RWPE2 (cell line): ENCODE measurements around the gene EPPIN.

Experiments used
- ATAC-seq: fragments of 200-7000 bp; cut with Tn5 transposase; 3 replicates; pipeline ENCODE4 v1.9.1; 2021; ENCODE audit warnings: low read depth
- DNase-seq: peaks from one replicate; pipeline ENCODE4 v3.0.0-alpha.2; 2020; ENCODE audit warnings: low spot score
- H3K27ac ChIP-seq: fragments of 450-650 bp; 2 replicates; pipeline ENCODE4 v1.5.1; 2017; ENCODE audit warnings: mild to moderate bottlenecking; ENCODE audit not compliant: poor library complexity, severe bottlenecking
- H3K27me3 ChIP-seq: fragments of 250-450 bp; sonication (Bioruptor Pico); 2 replicates; pipeline ENCODE4 v1.5.1; 2021; ENCODE audit warnings: mild to moderate bottlenecking, moderate library complexity; ENCODE audit not compliant: insufficient read depth, poor library complexity, severe bottlenecking
- H3K36me3 ChIP-seq: fragments of 250-450 bp; sonication (Bioruptor Pico); 2 replicates; pipeline ENCODE4 v1.5.1; 2020; ENCODE audit warnings: low read depth, mild to moderate bottlenecking, moderate library complexity
- H3K4me1 ChIP-seq: fragments of 250-450 bp; sonication (Bioruptor Pico); 2 replicates; pipeline ENCODE4 v1.5.1; 2021; ENCODE audit warnings: mild to moderate bottlenecking, moderate library complexity; ENCODE audit not compliant: insufficient read depth, poor library complexity, severe bottlenecking
- H3K4me3 ChIP-seq: fragments of 250-450 bp; sonication (Bioruptor Pico); 2 replicates; pipeline ENCODE4 v1.5.1; 2021; ENCODE audit warnings: mild to moderate bottlenecking, moderate library complexity; ENCODE audit not compliant: severe bottlenecking
- H3K9me3 ChIP-seq: fragments of 250-450 bp; sonication (Bioruptor Pico); 2 replicates; pipeline ENCODE4 v1.5.1; 2021; ENCODE audit warnings: mild to moderate bottlenecking, moderate library complexity; ENCODE audit not compliant: severe bottlenecking
- CTCF ChIP-seq: fragments of 450-650 bp; IDR thresholded peaks from one replicate; pipeline ENCODE4 v1.5.1; 2017; ENCODE audit warnings: mild to moderate bottlenecking, moderate library complexity; ENCODE audit not compliant: poor library complexity, severe bottlenecking

The EPPIN gene

DNA sequence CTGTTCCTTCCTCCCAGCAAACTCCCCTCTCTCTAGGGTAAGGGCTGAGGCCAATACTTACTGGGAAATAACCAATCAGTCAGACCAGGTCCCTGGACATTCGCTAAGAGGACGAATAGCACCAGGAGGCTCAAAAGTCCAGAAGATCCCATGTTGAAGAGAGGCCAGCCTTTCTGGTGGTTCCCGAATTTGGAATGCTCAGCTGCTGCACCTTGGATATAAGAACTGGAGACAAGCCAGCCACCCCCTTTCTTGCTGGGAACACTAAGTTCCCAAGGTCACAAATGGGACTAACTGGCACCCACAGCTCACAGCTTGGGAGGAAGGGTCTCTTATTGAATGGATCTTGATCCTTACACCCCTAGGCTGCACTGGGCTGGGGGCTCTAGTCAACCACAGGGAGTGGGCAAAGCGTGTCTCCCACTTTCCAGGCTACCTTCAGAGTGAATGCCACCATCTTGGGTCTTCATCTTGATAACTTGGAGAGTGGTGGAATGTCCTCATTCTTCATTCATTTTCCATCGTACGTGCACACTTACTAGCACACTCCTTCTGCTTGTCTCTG is at the start of gene EPPIN:
TSS of gene EPPIN (minus strand) at position 196 of the 565 bp plus-strand sequence. CDS start at position 152, 44 bp downstream.
- no peaks in the 10 kb centered on the region for H3K36me3 ChIP-seq
- no peaks in the 10 kb centered on the region for H3K9me3 ChIP-seq
- peaks cover 41% of the 10 kb centered on the region for H3K27me3 ChIP-seq
- H3K27ac ChIP-seq: no peak within 1 kb of the TSS
- no peak within 1 kb of the TSS for H3K4me3 ChIP-seq
- no peak for ATAC-seq
- no peaks in the 10 kb centered on the region for H3K4me1 ChIP-seq
- peak; percentile 69 for DNase-seq
- no peak for TF ChIP-seq CTCF

- Histone ChIP-seq H3K27me3 (peaks cover 15% of the 10 kb centered on the region), H3K27ac (no peak overlapping the region), H3K36me3 (no peaks in the 10 kb centered on the region), H3K9me3 (peaks cover 2% of the 10 kb centered on the region), H3K4me3 (no peak overlapping the region), H3K4me1 (no peaks in the 10 kb centered on the region)
- DNase-seq (no peak), ATAC-seq (no peak)
- TF ChIP-seq CTCF: no peak
Observed at GRCh38 chr20:45595235-45595634, 48.0 kb upstream of the EPPIN start.

DNA sequence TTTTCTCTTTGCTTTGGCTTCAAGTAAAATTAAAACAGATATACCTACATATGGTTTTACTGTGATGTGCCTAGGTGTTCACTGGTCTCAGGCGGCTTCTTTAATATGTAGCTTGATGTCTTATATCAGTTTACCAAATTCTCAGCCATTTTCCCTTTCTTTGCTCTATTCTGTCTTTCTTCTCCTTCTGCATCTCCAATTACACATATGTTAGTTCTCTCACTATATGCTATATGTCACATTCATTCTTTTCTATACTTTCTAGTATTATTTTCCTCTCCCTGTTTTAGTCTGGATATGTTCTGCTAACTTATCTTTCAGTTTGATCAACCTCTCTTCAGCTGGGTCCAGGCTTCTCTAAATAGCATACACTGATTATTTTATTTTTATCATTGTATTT is 46.3 kb upstream of the EPPIN start:
- no peak for DNase-seq
- Histone ChIP-seq H3K36me3 (no peaks in the 10 kb centered on the region), H3K9me3 (peaks cover 2% of the 10 kb centered on the region), H3K27me3 (peaks cover 11% of the 10 kb centered on the region), H3K4me1 (no peaks in the 10 kb centered on the region), H3K4me3 (no peak overlapping the region), H3K27ac (no peak overlapping the region)
- no peak for TF ChIP-seq CTCF
- no peak for ATAC-seq

- no peak overlapping the region for H3K27ac ChIP-seq
- no peak for DNase-seq
- no peaks in the 10 kb centered on the region for H3K36me3 ChIP-seq
- H3K4me1 ChIP-seq: no peaks in the 10 kb centered on the region
- peak; percentile 72 for ATAC-seq
- peaks cover 2% of the 10 kb centered on the region for H3K9me3 ChIP-seq
- H3K4me3 ChIP-seq: no peak overlapping the region
- H3K27me3 ChIP-seq: peaks cover 10% of the 10 kb centered on the region
- TF ChIP-seq CTCF: peak; percentile 100
Observed at GRCh38 chr20:45592574-45593189, 45.5 kb upstream of the EPPIN start.

DNA sequence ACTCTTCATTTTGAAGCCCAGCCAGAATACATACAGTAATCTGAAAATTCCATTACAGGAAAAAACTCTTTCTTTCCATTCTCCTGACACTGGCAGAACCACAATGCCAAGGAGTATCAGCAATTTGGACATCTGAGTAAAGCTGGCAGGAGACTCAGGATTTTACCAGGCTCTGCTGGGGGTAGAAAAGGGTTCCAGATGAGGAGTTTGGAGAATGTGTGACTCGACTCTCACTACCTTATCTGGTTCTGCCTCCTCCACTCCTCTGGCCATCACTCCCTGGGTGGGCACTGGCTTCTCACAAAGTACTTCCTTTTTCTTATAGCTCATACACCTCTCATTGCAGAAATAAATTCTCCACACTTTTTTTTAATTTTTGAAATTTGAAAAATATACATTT is 42.5 kb upstream of the EPPIN start:
- ATAC-seq (no peak), DNase-seq (no peak)
- Histone ChIP-seq H3K9me3 (peaks cover 2% of the 10 kb centered on the region), H3K27ac (no peak overlapping the region), H3K27me3 (peaks cover 10% of the 10 kb centered on the region), H3K4me1 (no peaks in the 10 kb centered on the region), H3K4me3 (no peak overlapping the region), H3K36me3 (no peaks in the 10 kb centered on the region)
- no peak for TF ChIP-seq CTCF
